HG03108 (cell line): ENCODE data around the gene MYH9.

Experiments used
- ATAC-seq: cut with Tn5 transposase; IDR thresholded peaks from one replicate; pipeline ENCODE4 v1.9.1; 2021; ENCODE audit warnings: moderate library complexity; ENCODE audit not compliant: unreplicated experiment

MYH9 gene

GRCh38 chr22:36319595-36320497 lies 67.9 kb downstream of the MYH9 start:
- ATAC-seq: no peak

GRCh38 chr22:36318442-36318841 lies 69.3 kb downstream of the MYH9 start:
- ATAC-seq: no peak

GRCh38 chr22:36317658-36318271 lies 70.0 kb downstream of the MYH9 start:
- ATAC-seq: no peak

- ATAC-seq: no peak
These were observed 71.3 kb downstream of the MYH9 start for GRCh38 chr22:36316419-36316818.

GRCh38 chr22:36315325-36315724 lies 72.4 kb downstream of the MYH9 start:
- ATAC-seq: no peak

GRCh38 chr22:36311386-36312085 lies 76.2 kb downstream of the MYH9 start:
- no peak for ATAC-seq

- no peak for ATAC-seq
These were observed 78.9 kb downstream of the MYH9 start for GRCh38 chr22:36308880-36309279.

GRCh38 chr22:36306227-36306626 lies 81.5 kb downstream of the MYH9 start:
- no peak for ATAC-seq

- no peak for ATAC-seq
These were observed 82.0 kb downstream of the MYH9 start for GRCh38 chr22:36305813-36306212.

- ATAC-seq: no peak
These were observed 83.3 kb downstream of the MYH9 start for GRCh38 chr22:36304429-36304828.

GRCh38 chr22:36303874-36304273 lies 83.9 kb downstream of the MYH9 start:
- no peak for ATAC-seq

- no peak for ATAC-seq
These were observed 84.7 kb downstream of the MYH9 start for GRCh38 chr22:36303115-36303467.

GRCh38 chr22:36302439-36303114 lies 85.2 kb downstream of the MYH9 start:
- ATAC-seq: no peak

- no peak for ATAC-seq
These were observed 85.9 kb downstream of the MYH9 start for GRCh38 chr22:36301851-36302250.

- no peak for ATAC-seq
These were observed 86.4 kb downstream of the MYH9 start for GRCh38 chr22:36301384-36301828.

- no peak for ATAC-seq
These were observed 87.2 kb downstream of the MYH9 start for GRCh38 chr22:36300396-36301212.

- ATAC-seq: no peak
These were observed 87.9 kb downstream of the MYH9 start for GRCh38 chr22:36299911-36300310.

GRCh38 chr22:36299295-36299694 lies 88.5 kb downstream of the MYH9 start:
- ATAC-seq: no peak

- ATAC-seq: no peak
These were observed 89.2 kb downstream of the MYH9 start for GRCh38 chr22:36298601-36299000.

- no peak for ATAC-seq
These were observed 89.6 kb downstream of the MYH9 start for GRCh38 chr22:36298118-36298517.
